GM18873 (cell line): ENCODE measurements around the gene RNF123.

ENCODE experiments used
- ATAC-seq: cut with Tn5 transposase; IDR thresholded peaks from one replicate; pipeline ENCODE4 v1.9.1; 2021; ENCODE audit warnings: mild to moderate bottlenecking, moderate library complexity, moderate number of reproducible peaks; ENCODE audit not compliant: unreplicated experiment, low FRiP score

Gene RNF123

DNA sequence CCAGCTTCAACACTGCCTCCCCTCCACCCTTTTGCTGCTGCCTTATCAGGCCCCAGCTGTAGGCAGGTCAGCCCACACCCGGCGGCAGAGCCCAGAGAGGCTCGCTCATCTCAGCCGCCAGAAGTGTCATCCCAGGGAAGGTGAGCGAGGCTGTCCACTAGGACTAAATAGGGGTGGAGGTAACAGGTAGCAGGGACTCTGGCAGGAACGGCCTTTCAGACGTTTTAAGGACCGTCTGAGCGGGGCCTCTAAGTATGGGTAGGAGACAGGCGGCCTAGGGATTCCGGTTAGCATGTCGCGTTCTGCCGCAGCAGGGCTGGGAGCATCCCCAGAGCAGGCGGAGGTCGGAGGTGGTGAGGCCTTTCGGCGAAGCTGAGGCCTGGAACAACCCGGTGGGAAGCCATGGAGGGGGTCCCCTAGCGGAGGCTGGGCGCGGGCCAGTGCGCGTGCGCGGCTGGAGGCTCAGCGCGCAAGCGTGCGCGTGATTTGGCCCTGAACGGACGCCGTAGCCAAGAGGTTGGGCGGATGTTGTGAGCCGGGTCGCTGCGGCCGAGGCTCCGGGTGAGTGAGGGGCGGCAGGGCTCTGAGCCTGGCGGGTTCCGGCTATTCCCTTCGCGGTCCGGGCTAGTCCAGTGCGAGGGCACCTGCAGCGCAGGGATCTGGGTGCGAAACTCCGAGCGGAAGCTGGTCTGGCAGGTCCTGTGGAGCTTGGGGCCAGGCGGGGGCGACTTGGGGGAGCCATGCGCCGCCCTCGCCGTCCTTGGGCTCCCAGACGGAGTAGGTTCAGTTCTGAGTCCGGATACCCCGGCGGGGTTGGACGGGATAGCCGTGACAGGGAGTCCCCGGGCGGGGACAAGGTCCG is at the start of gene RNF123, which contains the start of gene MST1:
Gene RNF123, plus strand, starts transcription at position 512 of the 862 bp plus-strand sequence. CDS start 1,609 bp downstream, outside the sequence.
Gene MST1, minus strand, starts transcription at position 429 of the 862 bp plus-strand sequence. CDS start 783 bp downstream, outside the sequence.
- peak; percentile 40 for ATAC-seq

DNA sequence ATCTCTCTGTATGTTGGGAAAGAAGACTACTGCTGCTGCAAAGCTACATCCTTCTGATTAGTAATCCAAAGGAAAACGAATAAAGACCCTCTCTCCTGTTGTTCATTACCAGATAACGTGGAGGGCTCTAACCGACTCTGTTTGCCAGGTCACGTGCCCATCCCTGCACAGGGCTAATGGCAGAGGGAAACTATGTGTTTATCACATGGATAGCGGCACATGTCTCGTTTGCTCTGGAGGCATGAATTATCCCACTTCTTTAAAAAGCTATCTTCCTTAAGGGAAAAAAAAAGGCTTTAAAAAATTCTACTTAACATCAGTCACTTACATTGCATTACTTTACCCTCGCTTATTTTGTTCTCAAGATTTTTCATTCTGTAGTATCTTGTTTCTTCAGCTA is 48.1 kb upstream of the RNF123 start:
- no peak for ATAC-seq

DNA sequence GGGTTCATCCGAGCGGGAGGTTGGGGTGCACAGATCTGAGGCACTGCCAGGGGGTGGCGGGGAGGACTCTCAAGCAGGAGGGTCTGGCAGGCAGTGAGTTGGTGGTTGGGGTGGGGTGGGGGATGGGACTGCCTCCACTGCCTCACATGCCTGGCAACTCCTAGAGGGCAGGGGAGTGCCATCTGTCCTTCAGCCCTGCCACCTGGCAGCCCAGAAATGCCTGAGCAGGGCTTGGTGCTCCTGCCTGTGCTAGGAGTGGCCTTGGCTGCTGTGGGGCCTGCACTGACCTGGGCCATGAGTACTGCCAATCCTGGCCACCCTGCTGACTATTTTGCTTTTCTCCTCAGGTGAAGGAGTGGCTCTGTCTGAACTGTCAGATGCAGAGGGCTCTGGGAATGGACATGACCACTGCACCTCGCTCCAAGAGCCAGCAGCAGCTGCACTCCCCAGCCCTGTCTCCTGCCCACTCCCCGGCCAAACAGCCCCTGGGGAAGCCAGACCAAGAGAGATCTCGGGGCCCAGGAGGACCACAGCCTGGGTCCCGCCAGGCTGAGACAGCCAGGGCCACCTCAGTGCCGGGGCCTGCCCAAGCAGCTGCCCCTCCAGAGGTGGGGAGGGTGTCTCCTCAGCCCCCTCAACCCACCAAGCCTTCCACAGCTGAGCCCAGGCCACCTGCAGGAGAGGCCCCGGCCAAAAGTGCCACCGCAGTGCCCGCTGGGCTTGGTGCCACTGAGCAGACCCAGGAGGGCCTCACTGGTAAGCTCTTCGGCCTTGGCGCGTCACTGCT is 47.2 kb upstream of the RNF123 start:
- no peak for ATAC-seq

GRCh38 chr3:49642708-49643145 is 46.6 kb upstream of the RNF123 start:
- ATAC-seq, result no peak

GRCh38 chr3:49644684-49645083 is 44.7 kb upstream of the RNF123 start:
- ATAC-seq, result no peak

DNA sequence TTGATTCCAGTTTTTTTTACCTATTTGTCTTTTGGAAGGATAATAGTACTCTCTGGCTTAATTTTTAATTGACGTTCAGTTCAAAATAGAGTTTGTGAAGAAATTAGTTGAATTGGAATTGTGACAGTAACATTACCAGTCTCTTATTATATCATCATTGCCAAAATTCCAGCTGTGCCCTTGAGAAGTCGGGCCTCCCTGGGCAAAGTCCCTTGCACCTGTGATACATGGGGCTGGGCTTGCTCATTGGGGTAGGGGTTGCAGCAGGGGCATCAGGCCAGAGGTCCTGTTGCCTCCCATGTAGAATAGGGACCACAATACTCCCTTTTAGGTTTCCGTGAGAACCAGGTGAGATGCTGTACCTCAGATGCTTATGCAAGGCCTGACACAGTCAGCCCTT is 43.1 kb upstream of the RNF123 start:
- ATAC-seq, result no peak

- no peak for ATAC-seq
Measured at GRCh38 chr3:49647741-49648140, 41.6 kb upstream of the RNF123 start.

DNA sequence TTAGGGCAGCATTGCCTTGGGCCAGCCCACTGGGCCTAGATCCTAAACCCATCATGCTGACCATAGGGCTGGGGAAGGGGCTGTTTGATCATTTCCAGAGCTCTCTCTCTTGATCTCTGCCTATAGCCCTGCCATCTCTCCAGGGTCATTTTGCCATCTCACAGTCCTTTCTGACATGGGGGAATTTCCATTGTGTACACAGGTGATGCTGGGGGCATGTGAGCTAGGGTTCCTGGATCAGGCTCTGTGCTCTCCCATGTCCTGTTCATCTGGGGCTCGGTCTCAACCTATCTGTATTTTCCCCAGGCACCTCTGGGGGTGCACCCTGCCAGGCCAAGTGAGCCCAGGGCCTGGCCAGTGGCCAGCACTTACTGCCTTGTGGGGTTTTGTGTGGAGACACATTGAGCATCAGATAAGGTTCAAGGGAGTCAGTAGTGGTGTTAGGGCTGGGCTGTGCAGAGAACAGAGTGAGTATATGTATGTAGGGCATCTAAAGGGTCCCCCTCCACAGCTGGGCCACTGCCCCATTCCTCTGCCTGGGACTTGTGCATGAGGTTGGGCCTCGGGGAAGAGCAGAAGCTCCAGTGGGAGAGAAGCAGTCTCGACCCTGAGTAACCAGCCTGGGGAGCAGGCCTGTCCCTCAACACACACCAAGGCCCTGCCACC is 40.9 kb upstream of the RNF123 start:
- no peak for ATAC-seq

- ATAC-seq, result no peak
Measured at GRCh38 chr3:49649576-49649975, 39.8 kb upstream of the RNF123 start.

- ATAC-seq, result no peak
Measured at GRCh38 chr3:49650177-49650576, 39.2 kb upstream of the RNF123 start.

GRCh38 chr3:49650637-49651036 is 38.7 kb upstream of the RNF123 start:
- no peak for ATAC-seq

- ATAC-seq, result no peak
Measured at GRCh38 chr3:49652218-49652902, 37.0 kb upstream of the RNF123 start.

DNA sequence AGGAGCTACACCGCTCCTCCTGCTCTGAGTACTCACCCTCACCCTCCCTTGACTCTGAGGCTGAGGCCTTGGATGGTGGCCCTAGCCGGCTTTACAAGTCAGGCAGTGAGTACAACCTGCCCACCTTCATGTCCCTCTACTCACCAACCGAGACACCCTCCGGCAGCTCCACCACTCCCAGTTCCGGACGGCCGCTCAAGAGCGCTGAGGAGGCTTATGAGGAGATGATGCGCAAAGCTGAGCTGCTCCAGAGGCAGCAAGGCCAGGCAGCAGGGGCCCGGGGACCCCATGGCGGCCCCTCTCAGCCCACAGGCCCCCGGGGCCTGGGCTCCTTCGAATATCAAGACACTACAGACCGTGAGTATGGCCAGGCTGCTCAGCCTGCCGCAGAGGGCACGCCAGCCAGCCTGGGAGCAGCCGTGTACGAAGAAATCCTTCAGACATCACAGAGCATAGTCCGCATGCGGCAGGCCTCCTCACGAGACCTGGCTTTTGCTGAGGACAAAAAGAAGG is 36.4 kb upstream of the RNF123 start:
- no peak for ATAC-seq

DNA sequence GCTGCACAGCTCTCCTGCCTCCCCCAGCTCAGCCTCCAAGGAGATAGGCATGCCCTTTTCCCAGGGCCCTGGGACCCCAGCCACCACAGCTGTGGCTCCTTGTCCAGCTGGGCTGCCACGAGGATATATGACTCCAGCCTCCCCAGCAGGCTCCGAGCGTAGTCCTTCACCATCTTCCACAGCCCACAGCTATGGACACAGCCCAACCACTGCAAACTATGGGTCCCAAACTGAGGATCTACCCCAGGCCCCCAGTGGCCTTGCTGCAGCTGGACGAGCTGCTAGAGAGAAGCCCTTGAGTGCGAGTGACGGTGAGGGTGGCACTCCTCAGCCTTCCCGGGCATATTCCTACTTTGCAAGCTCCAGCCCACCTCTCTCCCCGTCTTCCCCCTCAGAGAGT is 35.7 kb upstream of the RNF123 start:
- no peak for ATAC-seq

DNA sequence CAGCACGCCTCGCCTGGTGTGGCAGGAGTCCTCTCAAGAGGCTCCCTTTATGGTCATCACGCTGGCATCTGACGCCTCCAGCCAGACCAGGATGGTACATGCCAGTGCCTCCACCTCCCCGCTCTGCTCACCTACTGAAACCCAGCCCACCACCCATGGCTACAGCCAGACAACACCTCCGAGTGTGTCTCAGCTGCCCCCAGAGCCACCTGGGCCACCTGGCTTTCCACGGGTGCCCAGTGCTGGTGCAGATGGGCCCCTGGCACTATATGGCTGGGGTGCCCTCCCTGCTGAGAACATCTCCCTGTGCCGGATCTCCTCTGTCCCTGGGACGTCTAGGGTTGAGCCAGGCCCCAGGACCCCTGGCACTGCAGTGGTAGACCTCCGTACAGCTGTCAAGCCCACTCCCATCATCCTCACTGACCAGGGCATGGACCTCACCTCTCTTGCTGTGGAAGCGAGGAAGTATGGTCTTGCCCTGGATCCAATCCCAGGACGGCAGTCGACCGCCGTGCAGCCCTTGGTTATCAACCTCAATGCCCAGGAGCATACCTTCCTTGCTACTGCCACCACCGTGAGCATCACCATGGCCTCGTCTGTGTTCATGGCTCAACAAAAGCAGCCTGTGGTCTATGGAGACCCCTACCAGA is 35.1 kb upstream of the RNF123 start:
- no peak for ATAC-seq

- ATAC-seq, result no peak
Measured at GRCh38 chr3:49654955-49655556, 34.3 kb upstream of the RNF123 start.

DNA sequence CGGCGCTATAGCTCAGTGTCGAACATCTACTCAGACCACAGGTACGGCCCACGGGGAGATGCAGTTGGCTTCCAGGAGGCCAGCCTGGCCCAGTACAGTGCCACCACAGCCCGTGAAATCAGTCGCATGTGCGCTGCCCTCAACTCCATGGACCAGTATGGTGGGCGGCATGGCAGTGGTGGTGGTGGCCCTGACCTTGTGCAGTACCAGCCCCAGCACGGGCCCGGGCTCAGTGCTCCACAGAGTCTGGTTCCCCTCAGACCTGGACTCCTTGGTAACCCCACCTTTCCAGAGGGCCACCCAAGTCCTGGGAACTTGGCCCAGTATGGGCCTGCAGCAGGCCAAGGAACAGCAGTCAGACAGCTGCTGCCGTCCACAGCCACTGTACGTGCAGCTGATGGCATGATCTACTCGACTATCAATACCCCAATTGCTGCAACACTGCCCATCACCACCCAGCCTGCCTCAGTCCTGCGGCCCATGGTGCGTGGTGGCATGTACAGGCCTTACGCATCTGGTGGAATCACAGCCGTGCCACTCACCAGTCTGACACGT is 33.5 kb upstream of the RNF123 start:
- ATAC-seq, result no peak

DNA sequence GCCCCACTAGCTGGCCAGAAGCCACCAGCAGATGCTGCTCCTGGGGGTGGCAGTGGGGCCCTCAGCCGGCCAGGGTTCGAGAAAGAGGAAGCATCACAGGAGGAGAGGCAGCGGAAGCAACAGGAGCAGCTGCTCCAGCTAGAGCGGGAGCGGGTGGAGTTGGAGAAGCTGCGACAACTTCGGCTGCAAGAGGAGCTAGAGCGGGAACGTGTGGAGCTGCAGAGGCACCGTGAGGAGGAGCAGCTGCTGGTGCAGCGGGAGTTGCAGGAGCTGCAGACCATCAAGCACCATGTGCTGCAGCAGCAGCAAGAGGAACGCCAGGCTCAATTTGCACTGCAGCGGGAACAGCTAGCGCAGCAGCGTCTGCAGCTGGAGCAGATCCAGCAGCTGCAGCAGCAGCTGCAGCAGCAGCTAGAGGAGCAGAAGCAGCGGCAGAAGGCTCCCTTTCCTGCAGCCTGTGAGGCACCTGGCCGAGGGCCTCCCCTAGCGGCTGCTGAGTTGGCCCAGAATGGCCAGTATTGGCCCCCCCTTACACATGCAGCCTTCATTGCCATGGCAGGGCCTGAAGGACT is 32.7 kb upstream of the RNF123 start:
- no peak for ATAC-seq
